Skin of body (tissue), 2 donors: Measurements from ENCODE around the gene MAN2A1. TPM values are rescaled to one million over a fixed set of nuclear protein-coding genes. Genes with fewer than 3 reads are reported as not detected.

Experiments
- DNase-seq: peaks from one replicate; lab custom pipeline; 2025; lab: John Stamatoyannopoulos, UW
- total RNA-seq: library from RNA; depleted of rRNA; stranded (reverse); fragments of >200 nt; gene quantifications from one replicate; pipeline ENCODE4 v1.2.3, GENCODE V29; 2014

The MAN2A1 gene
- total RNA-seq, 1 donor from 2014 or later = 53.0 TPM

GRCh38 chr5:109903061-109903460 lies 213.3 kb downstream of the MAN2A1 start:
- no peak for DNase-seq

DNA sequence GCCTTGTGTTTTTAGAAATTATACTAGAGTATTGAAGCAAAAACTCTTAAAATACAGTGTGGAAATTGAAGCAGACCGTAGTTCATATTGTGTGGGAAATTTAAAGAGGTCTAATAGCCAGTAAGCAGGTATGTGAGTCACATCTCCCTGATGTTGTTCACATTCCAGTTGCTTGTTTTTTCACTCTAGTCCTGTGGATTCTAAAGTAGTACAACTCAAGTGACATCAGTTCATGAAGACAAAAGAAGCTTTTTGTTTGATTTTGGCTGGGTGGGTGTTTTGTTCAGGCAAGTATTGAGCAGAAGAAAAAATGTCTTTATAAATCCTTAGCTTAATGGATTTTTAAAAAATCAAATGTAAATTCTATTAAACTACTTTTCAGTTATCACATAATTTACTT lies 216.2 kb downstream of the MAN2A1 start:
- DNase-seq = no peak

GRCh38 chr5:109907189-109907588 lies 217.5 kb downstream of the MAN2A1 start:
- no peak for DNase-seq

DNA sequence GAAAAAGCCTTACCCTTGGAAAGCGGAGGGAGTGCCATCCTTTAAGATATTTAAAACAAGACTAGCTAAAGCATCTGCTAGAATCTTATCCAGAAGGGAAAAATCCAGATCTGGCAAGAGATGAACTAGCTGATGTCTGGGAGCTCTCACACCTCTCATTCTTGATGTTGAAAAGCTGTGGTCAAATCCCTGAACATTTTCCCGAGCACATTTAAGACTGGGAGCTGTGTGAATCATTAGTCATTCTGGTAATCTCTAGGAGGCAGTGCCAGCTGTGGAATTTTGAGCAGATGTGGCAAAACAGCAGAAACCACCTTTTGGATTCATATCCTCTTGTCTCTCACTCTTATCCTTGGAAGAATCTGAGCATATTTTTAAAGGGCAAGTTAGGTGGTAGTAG lies 218.0 kb downstream of the MAN2A1 start:
- DNase-seq = no peak

DNA sequence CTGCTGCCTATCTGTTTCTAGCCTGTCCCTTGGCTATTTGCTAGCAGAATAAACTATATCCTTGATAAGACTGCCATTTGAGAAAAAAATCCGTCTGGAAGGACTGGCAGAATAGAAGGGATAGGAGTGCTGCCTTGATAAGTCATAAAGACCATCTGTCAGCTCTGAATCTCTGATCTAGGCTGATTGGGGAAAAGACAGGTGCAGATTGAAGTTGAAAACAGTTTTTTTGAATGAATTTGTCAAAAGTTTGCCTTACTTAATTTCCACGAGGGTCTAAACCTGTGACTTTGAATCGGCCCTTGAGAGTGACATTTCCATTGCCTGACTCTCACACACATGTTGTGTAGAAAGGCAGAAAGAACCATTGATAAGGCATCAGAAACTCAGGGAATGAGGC lies 218.6 kb downstream of the MAN2A1 start:
- no peak for DNase-seq

- DNase-seq = no peak
These were observed 221.1 kb downstream of the MAN2A1 start for GRCh38 chr5:109910874-109911273.

GRCh38 chr5:109911731-109912130 lies 222.0 kb downstream of the MAN2A1 start:
- DNase-seq = peak; percentile 30

DNA sequence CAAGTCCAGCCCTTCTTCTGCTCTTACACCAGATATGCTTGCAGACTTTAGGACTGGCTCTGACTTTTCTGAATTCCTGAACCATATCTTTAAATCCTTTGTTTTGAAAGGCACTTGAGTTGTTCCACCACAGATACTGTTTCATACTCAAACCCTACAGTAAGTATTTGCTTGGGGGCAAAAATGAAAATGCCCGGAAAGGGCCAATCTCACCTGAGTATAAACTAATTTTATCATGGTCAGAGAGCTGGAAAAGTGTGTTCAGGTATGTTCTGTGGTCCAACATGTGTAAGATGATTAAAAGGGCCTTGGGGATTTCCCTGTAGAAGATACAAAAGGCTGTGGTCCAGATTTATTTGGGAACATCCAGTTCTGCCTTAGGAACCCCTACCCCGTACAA lies 225.2 kb downstream of the MAN2A1 start:
- DNase-seq = no peak

GRCh38 chr5:109916481-109917153 lies 226.9 kb downstream of the MAN2A1 start:
- DNase-seq = no peak
